ENCODE measurements around the gene COG2. TPM values are rescaled to one million over a fixed set of nuclear protein-coding genes. Genes with fewer than 3 reads are reported as not detected.

The COG2 gene
- total and polyA plus RNA-seq, 2 of the 8 experiments (the other 6 are each of a cell fraction or from before 2014, with no cell fraction given), result 10.3 to 36.7 TPM

DNA sequence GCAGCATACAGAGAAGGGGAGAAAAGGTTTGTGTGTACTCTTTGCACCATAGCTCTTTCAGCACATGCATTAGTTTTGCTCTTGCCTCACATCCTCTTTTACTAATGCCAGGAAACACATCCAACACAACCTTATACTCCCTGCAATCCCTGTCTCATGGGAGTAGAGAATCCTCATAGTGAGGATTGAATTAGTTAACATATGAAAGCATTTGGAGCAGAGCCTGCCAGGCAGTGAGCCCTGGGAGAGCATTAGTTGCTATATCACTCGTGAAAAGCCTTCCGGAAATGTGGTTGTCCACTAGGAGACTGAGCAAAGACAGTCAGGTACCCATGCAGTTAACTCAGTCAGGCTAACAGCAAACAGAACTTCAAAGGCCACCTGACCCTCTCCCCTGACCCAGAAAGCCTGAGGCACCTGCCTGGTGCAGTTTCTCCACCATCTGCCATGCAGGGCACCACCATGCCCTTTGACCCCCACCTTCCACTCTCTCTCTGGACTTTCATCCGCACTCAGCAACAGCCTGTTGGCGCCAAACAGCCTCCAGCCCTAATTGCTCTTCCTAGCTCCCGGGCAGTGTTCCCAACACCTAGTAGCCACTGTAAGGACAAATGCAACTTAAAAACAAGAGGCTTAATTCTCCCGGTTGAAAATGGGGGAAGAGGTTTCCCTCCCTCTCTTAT lies 86.6 kb downstream of the COG2 start:
- Histone ChIP-seq H3K9me3 (ENCODE audit: insufficient read depth in 2 of 2, low read depth in 1 of 2, low read length in 1 of 2) (no peaks in the 10 kb centered on the region), H3K4me1 (replicated peaks in 1 of 4; ENCODE audit: control insufficient read depth in 3 of 4, insufficient read depth in 4 of 4, low read length in 3 of 4) (peaks cover 3 to 9% (median 3%) of the 10 kb centered on the region in 4 experiments), H3K18ac (ENCODE audit: extremely low read depth, low read length) (no peak overlapping the region), H3K27ac (ENCODE audit: low read depth, low read length) (no peak overlapping the region), H3K14ac (ENCODE audit: insufficient read length) (no peak overlapping the region), H2AK5ac (ENCODE audit: low read depth, low read length) (no peak overlapping the region), H3K9ac (replicated peaks in 1 of 4; ENCODE audit: extremely low read depth in 1 of 4, low read depth in 3 of 4, low read length in 3 of 4) (no peak overlapping the region), H4K91ac (replicated peaks; ENCODE audit: insufficient read length, low read length) (no peak overlapping the region), H3K23ac (ENCODE audit: insufficient read length) (no peak overlapping the region), H2AFZ (ENCODE audit: low read length) (peak overlapping the region; percentile 11; the same call in 1 of the 2 replicates), H3K4me3 (ENCODE audit: extremely low read depth in 1 of 4, insufficient read depth in 2 of 4, low read depth in 3 of 4, low read length in 4 of 4) (no peak overlapping the region), H4K20me1 (replicated peaks in 1 of 2; ENCODE audit: control insufficient read depth in 1 of 2, insufficient read depth in 2 of 2, low read length in 2 of 2) (no peaks in the 10 kb centered on the region), H2BK120ac (replicated peaks; ENCODE audit: low read depth, low read length) (no peak overlapping the region), H3K27me3 (replicated peaks in 1 of 4; ENCODE audit: control insufficient read depth in 3 of 4, extremely low read depth in 1 of 4, insufficient read depth in 3 of 4, low read length in 3 of 4) (no peaks in the 10 kb centered on the region), H3K4ac (replicated peaks; ENCODE audit: insufficient read length, low read depth, low read length) (no peak overlapping the region), H3K4me2 (ENCODE audit: insufficient read depth in 1 of 2, low read depth in 2 of 2, low read length in 2 of 2) (peak overlapping the region in 1 of 2 experiments; percentile 21; a peak in 2 of 4 replicates), H2BK12ac (ENCODE audit: low read depth, low read length) (no peak overlapping the region; the same call in 1 of the 2 replicates), H2BK5ac (ENCODE audit: low read depth, low read length) (peak overlapping the region; percentile 10; the same call in 1 of the 2 replicates), H3K36me3 (ENCODE audit: control insufficient read depth in 2 of 4, insufficient read depth in 4 of 4, low read length in 3 of 4) (no peaks in the 10 kb centered on the region), H3K23me2 (ENCODE audit: low read depth, low read length) (no peaks in the 10 kb centered on the region), H2BK20ac (ENCODE audit: low read length) (no peak overlapping the region; the same call in 1 of the 2 replicates), H3K79me2 (ENCODE audit: control insufficient read depth in 1 of 2, insufficient read depth in 2 of 2, low read length in 2 of 2) (no peaks in the 10 kb centered on the region), H3K56ac (replicated peaks; ENCODE audit: insufficient read length, low read depth, low read length) (no peak overlapping the region), H3K79me1 (ENCODE audit: low read depth, low read length) (no peaks in the 10 kb centered on the region), H4K5ac (ENCODE audit: insufficient read length, low read depth, low read length) (no peak overlapping the region), H4K8ac (ENCODE audit: extremely low read depth, insufficient read depth, low read length) (no peak overlapping the region), H2BK15ac (ENCODE audit: low read length) (peak overlapping the region; percentile 12; the same call in 1 of the 2 replicates)
- FAIRE-seq, result peak; percentile 39
- TF ChIP-seq EZH2 (IDR thresholded peaks at IDR 0.05; ENCODE audit: low read depth, low read length, severe bottlenecking), result no peak
- TF ChIP-seq CBX8 (IDR thresholded peaks at IDR 0.05; ENCODE audit: borderline replicate concordance, low read depth, low read length), result no peak
- no peak for TF ChIP-seq MAFK (IDR thresholded peaks at IDR 0.05; ENCODE audit: low read depth, low read length)
- TF ChIP-seq POU5F1 (IDR thresholded peaks at IDR 0.05; ENCODE audit: low read depth, low read length), result no peak
- no peak for TF ChIP-seq CHD1 (IDR thresholded peaks at IDR 0.05; ENCODE audit: low read depth, low read length)
- TF ChIP-seq, protein P1, sequence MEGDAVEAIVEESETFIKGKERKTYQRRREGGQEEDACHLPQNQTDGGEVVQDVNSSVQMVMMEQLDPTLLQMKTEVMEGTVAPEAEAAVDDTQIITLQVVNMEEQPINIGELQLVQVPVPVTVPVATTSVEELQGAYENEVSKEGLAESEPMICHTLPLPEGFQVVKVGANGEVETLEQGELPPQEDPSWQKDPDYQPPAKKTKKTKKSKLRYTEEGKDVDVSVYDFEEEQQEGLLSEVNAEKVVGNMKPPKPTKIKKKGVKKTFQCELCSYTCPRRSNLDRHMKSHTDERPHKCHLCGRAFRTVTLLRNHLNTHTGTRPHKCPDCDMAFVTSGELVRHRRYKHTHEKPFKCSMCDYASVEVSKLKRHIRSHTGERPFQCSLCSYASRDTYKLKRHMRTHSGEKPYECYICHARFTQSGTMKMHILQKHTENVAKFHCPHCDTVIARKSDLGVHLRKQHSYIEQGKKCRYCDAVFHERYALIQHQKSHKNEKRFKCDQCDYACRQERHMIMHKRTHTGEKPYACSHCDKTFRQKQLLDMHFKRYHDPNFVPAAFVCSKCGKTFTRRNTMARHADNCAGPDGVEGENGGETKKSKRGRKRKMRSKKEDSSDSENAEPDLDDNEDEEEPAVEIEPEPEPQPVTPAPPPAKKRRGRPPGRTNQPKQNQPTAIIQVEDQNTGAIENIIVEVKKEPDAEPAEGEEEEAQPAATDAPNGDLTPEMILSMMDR (IDR thresholded peaks at IDR 0.05; ENCODE audit: control extremely low read depth in 1 of 3, insufficient read depth in 1 of 3, low read depth in 1 of 3, low read length in 3 of 3), result no peak
- DNase-seq (ENCODE audit: low read depth in 1 of 2, low spot score in 2 of 2), result no peak
- ChIA-PET POLR2A (ENCODE audit: partially characterized antibody) (interaction anchor here (1.1 kb wide), 1 partner anchor 16 kb away, joined by 3 read pairs; no protein-coding TSS in a partner anchor), CTCF (ENCODE audit: partially characterized antibody) (interaction anchor here (1.0 to 2.3 kb wide), 7 partner anchors 8 to 86 kb away, joined by 3 to 8 read pairs (median 4); partner anchors contain the start of gene AGT)
- 75% methylated on average over 6 of the region's 6 CpGs; no CpG with 5 or more reads in 1 of the 2 experiments for WGBS, 2 experiments (ENCODE audit: extremely low coverage in 1 of 2, insufficient coverage in 1 of 2, insufficient read length in 1 of 2, insufficient replicate concordance in 2 of 2, low coverage in 1 of 2, low lambda C conversion rate in 2 of 2, missing lambda C conversion rate in 1 of 2)

All from H1 (cell line).